ENCODE data around the gene SEMA3B. TPM values are rescaled to one million over a fixed set of nuclear protein-coding genes. Genes with fewer than 3 reads are reported as not detected.
A peak's percentile ranks its signal among the peaks of the same experiment; 100 is the strongest.
"Not testable (repeated sequence)": the region's sequence is repeated elsewhere in the genome, so short reads cannot be mapped to it uniquely, and the experiment has no call there.

The SEMA3B gene
- polyA plus RNA-seq, 1 donor, result 43.9 TPM

- no peak for DNase-seq
Observed at GRCh38 chr3:50238549-50239026, 30.4 kb upstream of the SEMA3B start.

- no peak for DNase-seq
Observed at GRCh38 chr3:50239649-50240048, 29.3 kb upstream of the SEMA3B start.

GRCh38 chr3:50241163-50241562 lies 27.8 kb upstream of the SEMA3B start:
- DNase-seq, result no peak

GRCh38 chr3:50241713-50242380 lies 27.1 kb upstream of the SEMA3B start:
- no peak for DNase-seq

GRCh38 chr3:50242381-50242770 lies 26.6 kb upstream of the SEMA3B start:
- DNase-seq, result no peak

GRCh38 chr3:50242851-50243542 lies 25.9 kb upstream of the SEMA3B start:
- no peak for DNase-seq

- no peak for DNase-seq
Observed at GRCh38 chr3:50243543-50243895, 25.4 kb upstream of the SEMA3B start.

- DNase-seq, result not testable (repeated sequence)
Observed at GRCh38 chr3:50244813-50245212, 24.1 kb upstream of the SEMA3B start.

GRCh38 chr3:50245251-50245745 lies 23.6 kb upstream of the SEMA3B start:
- DNase-seq, result no peak

- peak; percentile 89 for DNase-seq
Observed at GRCh38 chr3:50245831-50246516, 23.0 kb upstream of the SEMA3B start.

GRCh38 chr3:50246517-50246954 lies 22.4 kb upstream of the SEMA3B start:
- no peak for DNase-seq

- DNase-seq, result no peak
Observed at GRCh38 chr3:50248387-50248786, 20.6 kb upstream of the SEMA3B start.

GRCh38 chr3:50249457-50249856 lies 19.5 kb upstream of the SEMA3B start:
- no peak for DNase-seq

GRCh38 chr3:50250514-50250913 lies 18.4 kb upstream of the SEMA3B start:
- DNase-seq, result no peak

- no peak for DNase-seq
Observed at GRCh38 chr3:50251220-50251619, 17.7 kb upstream of the SEMA3B start.

GRCh38 chr3:50254577-50255250 lies 14.2 kb upstream of the SEMA3B start:
- DNase-seq, result no peak

- DNase-seq, result no peak
Observed at GRCh38 chr3:50255251-50255615, 13.7 kb upstream of the SEMA3B start.

GRCh38 chr3:50256978-50257890 lies 11.7 kb upstream of the SEMA3B start:
- no peak for DNase-seq

- DNase-seq, result no peak
Observed at GRCh38 chr3:50258029-50258680, 10.8 kb upstream of the SEMA3B start.

GRCh38 chr3:50258979-50259378 lies 10.0 kb upstream of the SEMA3B start:
- no peak for DNase-seq

GRCh38 chr3:50259432-50260026 lies 9.4 kb upstream of the SEMA3B start:
- no peak for DNase-seq

Measured in hindlimb muscle (tissue), 1 donor.